ENCODE data around the gene NT5DC1. TPM values are rescaled to one million over a fixed set of nuclear protein-coding genes. Genes with fewer than 3 reads are reported as not detected.
A peak's percentile ranks its signal among the peaks of the same experiment; 100 is the strongest.

Gene NT5DC1
- total RNA-seq, 1 donor from 2014 or later: 16.0 TPM

- Mint-ChIP-seq H3K27ac (ENCODE audit: unreplicated experiment) (no peak overlapping the region), H3K27me3 (ENCODE audit: unreplicated experiment) (no peaks in the 10 kb centered on the region), H3K4me3 (ENCODE audit: unreplicated experiment) (no peak overlapping the region), H3K36me3 (ENCODE audit: unreplicated experiment) (no peaks in the 10 kb centered on the region), H3K4me1 (ENCODE audit: unreplicated experiment) (peaks cover 14% of the 10 kb centered on the region), H3K9me3 (ENCODE audit: unreplicated experiment) (no peaks in the 10 kb centered on the region)
- TF ChIP-seq, protein P1, sequence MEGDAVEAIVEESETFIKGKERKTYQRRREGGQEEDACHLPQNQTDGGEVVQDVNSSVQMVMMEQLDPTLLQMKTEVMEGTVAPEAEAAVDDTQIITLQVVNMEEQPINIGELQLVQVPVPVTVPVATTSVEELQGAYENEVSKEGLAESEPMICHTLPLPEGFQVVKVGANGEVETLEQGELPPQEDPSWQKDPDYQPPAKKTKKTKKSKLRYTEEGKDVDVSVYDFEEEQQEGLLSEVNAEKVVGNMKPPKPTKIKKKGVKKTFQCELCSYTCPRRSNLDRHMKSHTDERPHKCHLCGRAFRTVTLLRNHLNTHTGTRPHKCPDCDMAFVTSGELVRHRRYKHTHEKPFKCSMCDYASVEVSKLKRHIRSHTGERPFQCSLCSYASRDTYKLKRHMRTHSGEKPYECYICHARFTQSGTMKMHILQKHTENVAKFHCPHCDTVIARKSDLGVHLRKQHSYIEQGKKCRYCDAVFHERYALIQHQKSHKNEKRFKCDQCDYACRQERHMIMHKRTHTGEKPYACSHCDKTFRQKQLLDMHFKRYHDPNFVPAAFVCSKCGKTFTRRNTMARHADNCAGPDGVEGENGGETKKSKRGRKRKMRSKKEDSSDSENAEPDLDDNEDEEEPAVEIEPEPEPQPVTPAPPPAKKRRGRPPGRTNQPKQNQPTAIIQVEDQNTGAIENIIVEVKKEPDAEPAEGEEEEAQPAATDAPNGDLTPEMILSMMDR (IDR thresholded peaks at IDR 0.05): no peak
- no peak for DNase-seq (ENCODE audit: extremely low spot score, unreplicated experiment)
These were observed 122.7 kb downstream of the NT5DC1 start for GRCh38 chr6:116223355-116223754.

DNA sequence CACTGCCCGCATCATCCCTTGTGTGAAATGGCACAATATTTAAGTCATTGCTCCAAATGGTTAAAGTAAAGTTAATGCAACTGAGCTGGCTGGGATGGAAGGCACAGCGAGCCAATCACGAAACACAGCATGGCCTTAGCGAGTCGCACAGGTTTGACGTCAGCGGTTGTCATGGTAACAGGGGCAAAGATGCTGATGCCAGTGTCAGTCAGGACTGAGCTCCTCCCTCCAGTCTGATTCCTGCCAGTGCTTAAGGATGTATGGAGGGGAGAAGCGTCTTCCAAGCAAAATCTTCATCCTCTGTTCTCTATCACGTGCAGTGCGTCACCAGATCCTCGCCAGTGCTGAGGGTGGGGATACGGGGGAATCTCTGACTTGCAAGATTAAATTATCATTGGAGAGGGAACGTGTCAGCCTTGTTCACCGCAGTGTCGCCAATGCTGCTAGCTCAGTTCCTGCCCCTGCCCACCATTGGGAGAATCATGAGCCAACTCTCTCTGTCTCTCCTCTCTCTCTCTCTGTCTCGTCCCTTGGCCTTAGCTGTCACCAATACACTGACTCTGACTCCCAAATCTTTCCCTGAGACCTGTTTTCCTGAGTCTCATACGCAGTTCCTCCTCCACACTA, 128.7 kb downstream of the NT5DC1 start:
- no peaks in the 10 kb centered on the region for H3K9me3 Mint-ChIP-seq (ENCODE audit: unreplicated experiment)
- TF ChIP-seq, protein P1 (IDR thresholded peaks at IDR 0.05): no peak

DNA sequence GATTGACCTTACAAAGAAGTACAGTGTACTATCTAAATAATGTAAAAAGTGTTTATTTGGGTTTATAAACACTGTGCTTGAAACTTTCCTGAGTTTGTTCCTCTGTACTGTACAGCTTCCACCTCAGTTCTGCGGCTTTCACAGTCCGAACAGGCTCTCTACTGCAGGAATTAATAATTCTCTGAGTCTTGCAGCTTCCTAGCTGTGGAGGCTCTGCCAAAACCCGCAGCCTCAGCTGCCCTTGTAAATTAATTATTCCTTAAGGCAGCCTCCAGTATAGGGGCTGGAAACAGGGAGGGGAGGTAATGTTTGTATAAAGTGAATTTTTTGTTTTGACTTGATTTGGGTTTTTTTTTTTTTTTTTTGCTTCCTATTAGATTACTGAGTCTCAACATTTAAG, 134.0 kb downstream of the NT5DC1 start:
- TF ChIP-seq, protein P1 (IDR thresholded peaks at IDR 0.05): no peak
- Mint-ChIP-seq H3K4me1 (ENCODE audit: unreplicated experiment) (peaks cover 16% of the 10 kb centered on the region), H3K27ac (ENCODE audit: unreplicated experiment) (no peak overlapping the region), H3K9me3 (ENCODE audit: unreplicated experiment) (no peaks in the 10 kb centered on the region), H3K27me3 (ENCODE audit: unreplicated experiment) (no peaks in the 10 kb centered on the region), H3K4me3 (ENCODE audit: unreplicated experiment) (no peak overlapping the region), H3K36me3 (ENCODE audit: unreplicated experiment) (peaks cover 2% of the 10 kb centered on the region)
- DNase-seq (ENCODE audit: extremely low spot score, unreplicated experiment): no peak

More for the DNA sequence above, 128.7 kb downstream of the NT5DC1 start:
- Mint-ChIP-seq H3K36me3 (ENCODE audit: unreplicated experiment) (no peaks in the 10 kb centered on the region), H3K4me3 (ENCODE audit: unreplicated experiment) (no peak overlapping the region), H3K27me3 (ENCODE audit: unreplicated experiment) (no peaks in the 10 kb centered on the region), H3K27ac (ENCODE audit: unreplicated experiment) (no peak overlapping the region), H3K4me1 (ENCODE audit: unreplicated experiment) (no peaks in the 10 kb centered on the region)
- no peak for DNase-seq (ENCODE audit: extremely low spot score, unreplicated experiment)

- Mint-ChIP-seq H3K9me3 (ENCODE audit: unreplicated experiment) (no peaks in the 10 kb centered on the region), H3K4me3 (ENCODE audit: unreplicated experiment) (no peak overlapping the region), H3K27ac (ENCODE audit: unreplicated experiment) (peak overlapping the region; percentile 11), H3K27me3 (ENCODE audit: unreplicated experiment) (no peaks in the 10 kb centered on the region), H3K36me3 (ENCODE audit: unreplicated experiment) (peaks cover 2% of the 10 kb centered on the region), H3K4me1 (ENCODE audit: unreplicated experiment) (peaks cover 16% of the 10 kb centered on the region)
- no peak for DNase-seq (ENCODE audit: extremely low spot score, unreplicated experiment)
- TF ChIP-seq, protein P1 (IDR thresholded peaks at IDR 0.05): no peak
These were observed 137.4 kb downstream of the NT5DC1 start for GRCh38 chr6:116238083-116238482.

DNA sequence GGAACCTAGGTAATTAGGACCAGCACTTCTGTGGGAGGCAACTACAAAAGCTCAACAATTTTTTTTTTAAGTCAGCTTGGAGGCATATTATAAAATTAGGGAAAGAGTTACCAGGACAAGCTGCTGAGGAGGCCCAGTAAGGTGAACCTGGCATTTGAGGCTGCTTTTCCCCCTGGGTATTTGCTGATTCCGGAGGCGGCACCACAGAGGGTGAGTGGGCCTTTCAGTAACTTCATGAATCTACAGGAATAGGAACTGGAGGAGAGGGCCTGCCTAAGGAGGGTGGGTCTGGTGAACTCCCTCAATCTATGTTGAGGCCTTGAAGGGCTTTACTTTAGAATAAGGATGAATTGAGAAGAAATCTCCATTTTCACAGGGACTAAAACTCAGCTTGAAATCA, 138.6 kb downstream of the NT5DC1 start:
- H3K4me1 Mint-ChIP-seq (ENCODE audit: unreplicated experiment): peaks cover 16% of the 10 kb centered on the region
- peaks cover 2% of the 10 kb centered on the region for H3K36me3 Mint-ChIP-seq (ENCODE audit: unreplicated experiment)
- DNase-seq (ENCODE audit: extremely low spot score, unreplicated experiment): no peak
- no peak overlapping the region for H3K27ac Mint-ChIP-seq (ENCODE audit: unreplicated experiment)
- H3K27me3 Mint-ChIP-seq (ENCODE audit: unreplicated experiment): no peaks in the 10 kb centered on the region
- H3K9me3 Mint-ChIP-seq (ENCODE audit: unreplicated experiment): no peaks in the 10 kb centered on the region
- no peak overlapping the region for H3K4me3 Mint-ChIP-seq (ENCODE audit: unreplicated experiment)
- TF ChIP-seq, protein P1 (IDR thresholded peaks at IDR 0.05): no peak
